Activated CD4-positive, alpha-beta memory T cell treated with anti-CD3 and anti-CD28 coated beads for 36 hours (primary cell): ENCODE data around the gene ITGA3. TPM values are rescaled to one million over a fixed set of nuclear protein-coding genes. Genes with fewer than 3 reads are reported as not detected.

ENCODE experiments used
- CTCF ChIA-PET: fragments of 350-600 bp; sonication (Branson Sonifier 250); formaldehyde crosslinking; loops from one replicate; lab custom pipeline; 2021; ENCODE audit warnings: antibody characterized with exemption, inconsistent platforms; lab: Charles Lee
- POLR2A ChIA-PET: fragments of 350-600 bp; sonication (Branson Sonifier 250); formaldehyde crosslinking; loops from one replicate; lab custom pipeline; 2021; ENCODE audit warnings: antibody characterized with exemption; lab: Charles Lee
- DNase-seq: peaks from one replicate; pipeline ENCODE4 v3.0.0-alpha.2; 2020
- H3K27ac Mint-ChIP-seq: one replicate; pipeline ENCODE4 v1.8.0; 2021; ENCODE audit warnings: mixed read lengths
- H3K27me3 Mint-ChIP-seq: one replicate; pipeline ENCODE4 v1.8.0; 2021; ENCODE audit warnings: mixed read lengths
- H3K36me3 Mint-ChIP-seq: one replicate; pipeline ENCODE4 v1.8.0; 2021; ENCODE audit warnings: mixed read lengths
- H3K4me1 Mint-ChIP-seq: one replicate; pipeline ENCODE4 v1.8.0; 2021; ENCODE audit warnings: low read depth, mixed read lengths
- H3K4me3 Mint-ChIP-seq: one replicate; pipeline ENCODE4 v1.8.0; 2021; ENCODE audit warnings: mild to moderate bottlenecking, mixed read lengths
- H3K9me3 Mint-ChIP-seq: one replicate; pipeline ENCODE4 v1.8.0; 2021; ENCODE audit warnings: mixed read lengths
- intact Hi-C: fragments of 100-400 bp; cut with micrococcal nuclease; formaldehyde crosslinking; loops from one replicate; pipeline ENCODE4 v1.15.1; 2023
- total RNA-seq, 2 experiments: library from RNA; stranded (reverse); gene quantifications; one replicate each; pipeline ENCODE4 v1.2.3, GENCODE V29; 2021

ITGA3 gene
- total RNA-seq, 2 experiments from 2014 or later: 15.8 to 17.6 TPM

DNA sequence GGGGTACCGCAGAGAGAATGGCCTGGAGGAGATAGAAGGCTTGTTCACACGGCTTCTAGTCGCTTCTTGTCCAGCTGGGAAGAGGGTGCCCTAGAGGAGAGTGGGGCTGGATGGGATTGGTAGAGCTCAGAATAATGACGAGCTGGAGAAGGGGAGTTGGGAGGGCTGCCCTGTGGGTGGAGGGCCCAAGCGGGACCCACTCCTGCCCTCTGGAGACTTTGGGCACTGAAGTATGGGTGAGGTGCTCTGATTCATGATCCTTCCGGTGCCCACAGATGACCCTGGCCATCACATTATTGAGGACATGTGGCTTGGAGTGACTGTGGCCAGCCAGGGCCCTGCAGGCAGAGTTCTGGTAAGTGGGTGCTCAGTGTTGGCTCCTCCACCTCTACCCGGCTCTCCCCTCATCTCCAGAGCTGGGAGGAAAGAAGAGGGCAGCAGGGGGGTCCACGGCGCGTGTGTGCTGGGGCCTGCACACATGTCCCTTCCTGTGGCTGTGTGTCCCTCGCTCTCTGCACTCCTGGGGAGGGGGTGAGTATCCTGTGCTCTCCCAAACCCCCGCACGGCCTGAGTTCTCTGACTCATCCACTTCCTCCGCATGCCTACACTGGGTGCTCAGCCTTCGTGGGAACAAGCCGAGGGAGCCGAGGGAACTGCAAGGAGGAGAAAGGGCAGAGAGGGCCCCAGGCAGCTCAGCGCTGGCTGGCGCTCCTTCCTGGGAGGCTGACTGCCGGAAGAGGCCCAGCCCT lies 8.5 kb downstream of the ITGA3 start:
- ChIA-PET CTCF (interaction anchor here (1.0 to 1.3 kb wide), 2 partner anchors 8 to 23 kb away, joined by 3 to 4 read pairs; partner anchors contain the start of gene ITGA3), POLR2A (no interaction called here)
- H3K27ac Mint-ChIP-seq: no peak overlapping the region
- no peaks in the 10 kb centered on the region for H3K4me1 Mint-ChIP-seq
- H3K9me3 Mint-ChIP-seq: no peaks in the 10 kb centered on the region
- H3K4me3 Mint-ChIP-seq: no peak overlapping the region
- DNase-seq: no peak
- H3K27me3 Mint-ChIP-seq: no peaks in the 10 kb centered on the region
- intact Hi-C loops: no loop called here
- H3K36me3 Mint-ChIP-seq: peaks cover 3% of the 10 kb centered on the region

DNA sequence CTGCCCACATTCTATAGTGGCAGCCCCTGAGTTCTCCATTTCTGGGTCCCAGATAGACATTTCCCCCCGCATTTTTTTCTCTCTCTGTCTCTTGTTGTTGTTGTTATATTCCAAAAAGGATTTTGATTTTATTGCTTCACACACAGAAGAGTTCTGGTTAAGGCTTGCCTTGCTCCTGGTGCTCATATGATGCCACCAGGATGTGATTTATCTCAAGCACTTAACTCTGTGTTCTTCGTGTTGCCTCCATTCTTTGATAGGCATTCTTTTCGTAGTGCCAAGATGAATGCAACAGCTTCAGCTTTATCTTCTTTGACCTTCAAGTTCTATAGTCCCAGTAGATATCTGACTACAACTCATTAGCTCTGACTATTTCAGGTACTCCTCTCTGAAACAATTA lies 9.1 kb downstream of the ITGA3 start:
- H3K4me1 Mint-ChIP-seq: no peaks in the 10 kb centered on the region
- H3K27me3 Mint-ChIP-seq: no peaks in the 10 kb centered on the region
- peaks cover 5% of the 10 kb centered on the region for H3K36me3 Mint-ChIP-seq
- H3K4me3 Mint-ChIP-seq: no peak overlapping the region
- ChIA-PET POLR2A (no interaction called here), CTCF (interaction anchor here (1.0 kb wide), 1 partner anchor 9 kb away, joined by 3 read pairs; the partner anchor contains the start of gene ITGA3)
- intact Hi-C loops: no loop called here
- H3K27ac Mint-ChIP-seq: no peak overlapping the region
- no peak for DNase-seq
- H3K9me3 Mint-ChIP-seq: no peaks in the 10 kb centered on the region

DNA sequence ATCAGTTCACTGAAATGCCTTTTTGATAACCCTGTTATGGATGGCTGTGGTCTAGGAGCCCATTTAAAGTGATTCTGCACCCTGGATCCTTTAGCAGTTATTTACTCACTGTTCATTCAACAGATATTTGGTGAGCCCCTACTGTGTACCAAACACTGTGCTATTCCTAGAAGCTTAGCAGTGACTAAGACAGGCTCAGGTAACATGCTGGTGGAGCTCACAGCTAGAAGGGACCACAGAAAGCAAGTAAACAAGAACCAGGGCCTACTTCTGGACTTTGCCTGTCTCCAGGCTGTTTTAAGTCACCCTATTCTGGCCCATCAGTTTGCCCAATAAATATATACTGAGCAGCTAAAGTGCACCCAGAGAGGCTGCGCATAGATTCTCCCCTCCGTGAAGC lies 11.1 kb downstream of the ITGA3 start:
- Mint-ChIP-seq H3K27ac (no peak overlapping the region), H3K4me1 (no peaks in the 10 kb centered on the region), H3K4me3 (no peak overlapping the region), H3K36me3 (peaks cover 14% of the 10 kb centered on the region), H3K27me3 (no peaks in the 10 kb centered on the region), H3K9me3 (peaks cover 8% of the 10 kb centered on the region)
- ChIA-PET CTCF (interaction anchor here (1.2 to 2.0 kb wide), 3 partner anchors 11 to 27 kb away, joined by 5 to 8 read pairs (median 8); partner anchors contain the start of gene ITGA3), POLR2A (interaction anchor here (1.2 kb wide), 1 partner anchor 10 kb away, joined by 5 read pairs; no protein-coding TSS in a partner anchor)
- intact Hi-C loops: no loop called here
- DNase-seq: no peak

DNA sequence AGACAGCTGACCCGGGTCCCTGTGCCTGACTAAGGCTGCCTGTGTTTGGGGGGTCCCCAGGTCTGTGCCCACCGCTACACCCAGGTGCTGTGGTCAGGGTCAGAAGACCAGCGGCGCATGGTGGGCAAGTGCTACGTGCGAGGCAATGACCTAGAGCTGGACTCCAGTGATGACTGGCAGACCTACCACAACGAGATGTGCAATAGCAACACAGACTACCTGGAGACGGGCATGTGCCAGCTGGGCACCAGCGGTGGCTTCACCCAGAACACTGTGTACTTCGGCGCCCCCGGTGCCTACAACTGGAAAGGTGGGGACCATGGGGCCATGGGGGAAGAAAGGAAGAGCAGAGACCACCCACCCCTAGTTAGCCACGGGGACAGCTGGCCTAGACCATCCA lies 12.1 kb downstream of the ITGA3 start:
- H3K4me1 Mint-ChIP-seq: no peaks in the 10 kb centered on the region
- peaks cover 8% of the 10 kb centered on the region for H3K9me3 Mint-ChIP-seq
- no peak overlapping the region for H3K4me3 Mint-ChIP-seq
- H3K36me3 Mint-ChIP-seq: peaks cover 14% of the 10 kb centered on the region
- H3K27ac Mint-ChIP-seq: no peak overlapping the region
- DNase-seq: no peak
- H3K27me3 Mint-ChIP-seq: no peaks in the 10 kb centered on the region
- intact Hi-C loops: no loop called here
- ChIA-PET POLR2A (no interaction called here), CTCF (interaction anchor here (1.0 to 2.0 kb wide), 5 partner anchors 11 to 58 kb away, joined by 3 to 8 read pairs (median 5); partner anchors contain the start of gene ITGA3)

DNA sequence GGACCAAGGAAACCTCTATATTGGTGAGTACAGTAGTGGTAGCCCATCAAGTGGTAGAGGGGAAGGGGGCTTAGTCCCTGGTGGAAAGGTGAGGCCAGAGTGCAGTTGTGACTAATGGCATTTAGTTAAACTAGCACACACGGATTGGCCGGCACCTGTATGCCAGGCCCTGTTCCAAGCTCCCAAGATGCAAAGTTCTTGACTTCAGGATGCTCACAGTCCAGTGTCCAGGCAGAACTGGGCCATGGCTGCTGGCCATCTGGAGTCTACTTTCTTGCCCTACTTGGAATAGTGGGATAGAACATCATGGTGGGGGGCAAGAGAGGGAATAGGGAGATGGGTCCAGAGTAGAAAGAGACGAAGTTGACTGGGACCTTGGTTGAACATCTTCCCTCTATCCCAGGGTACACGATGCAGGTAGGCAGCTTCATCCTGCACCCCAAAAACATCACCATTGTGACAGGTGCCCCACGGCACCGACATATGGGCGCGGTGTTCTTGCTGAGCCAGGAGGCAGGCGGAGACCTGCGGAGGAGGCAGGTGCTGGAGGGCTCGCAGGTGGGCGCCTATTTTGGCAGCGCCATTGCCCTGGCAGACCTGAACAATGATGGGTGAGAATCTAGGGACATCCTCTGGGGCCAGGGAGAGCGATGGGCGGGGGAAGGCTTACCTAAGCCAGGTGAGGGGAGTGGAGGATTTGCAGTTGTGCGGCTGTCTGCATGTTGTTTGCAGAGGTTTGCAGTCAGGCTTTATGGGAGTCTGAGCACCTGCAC lies 15.2 kb downstream of the ITGA3 start:
- no peak for DNase-seq
- CTCF ChIA-PET: no interaction called here
- intact Hi-C loops: no loop called here
- Mint-ChIP-seq H3K36me3 (peaks cover 16% of the 10 kb centered on the region), H3K4me3 (no peak overlapping the region), H3K27me3 (no peaks in the 10 kb centered on the region), H3K9me3 (peaks cover 8% of the 10 kb centered on the region), H3K4me1 (no peaks in the 10 kb centered on the region), H3K27ac (no peak overlapping the region)
- POLR2A ChIA-PET: no interaction called here

DNA sequence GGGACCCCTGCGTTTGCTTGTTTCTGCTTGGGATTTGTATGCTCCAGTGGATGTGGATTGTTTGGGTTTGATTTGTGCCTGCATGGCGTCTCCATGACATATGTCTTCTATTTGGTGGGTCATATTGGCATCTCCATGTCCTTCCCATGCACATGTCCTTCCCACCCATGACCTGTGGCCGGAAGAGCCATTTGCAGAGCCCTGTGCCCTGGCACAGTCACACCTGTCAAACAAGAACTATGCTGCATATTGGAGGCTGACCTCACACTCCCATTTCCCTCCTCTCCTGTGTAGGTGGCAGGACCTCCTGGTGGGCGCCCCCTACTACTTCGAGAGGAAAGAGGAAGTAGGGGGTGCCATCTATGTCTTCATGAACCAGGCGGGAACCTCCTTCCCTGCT lies 15.8 kb downstream of the ITGA3 start:
- Mint-ChIP-seq H3K4me3 (no peak overlapping the region), H3K27ac (no peak overlapping the region), H3K27me3 (no peaks in the 10 kb centered on the region), H3K4me1 (no peaks in the 10 kb centered on the region), H3K9me3 (peaks cover 8% of the 10 kb centered on the region), H3K36me3 (peaks cover 16% of the 10 kb centered on the region)
- no peak for DNase-seq
- CTCF ChIA-PET: interaction anchor here (2.5 kb wide), 1 partner anchor 16 kb away, joined by 7 read pairs; no protein-coding TSS in a partner anchor
- intact Hi-C loops: no loop called here
- POLR2A ChIA-PET: no interaction called here

DNA sequence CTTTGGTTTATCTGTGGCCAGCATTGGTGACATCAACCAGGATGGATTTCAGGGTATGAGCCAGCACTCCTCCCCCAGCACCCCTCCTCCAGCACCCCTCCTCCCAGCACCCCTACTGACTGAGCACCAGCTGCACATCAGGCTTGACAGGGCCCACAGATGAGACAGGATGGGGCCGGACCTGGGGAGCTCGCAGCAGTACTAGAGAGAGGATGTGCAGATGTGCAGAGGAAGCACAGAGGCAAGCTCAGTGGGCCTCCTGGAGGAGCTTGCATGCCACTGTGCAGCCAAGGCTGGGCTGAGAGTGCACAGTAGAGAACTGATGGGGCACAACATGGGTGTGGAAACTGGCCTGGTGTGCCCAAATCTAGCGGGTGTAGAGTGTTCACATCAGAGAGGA lies 16.2 kb downstream of the ITGA3 start:
- Mint-ChIP-seq H3K36me3 (peaks cover 16% of the 10 kb centered on the region), H3K27me3 (no peaks in the 10 kb centered on the region), H3K4me3 (no peak overlapping the region), H3K9me3 (peaks cover 8% of the 10 kb centered on the region), H3K4me1 (no peaks in the 10 kb centered on the region), H3K27ac (no peak overlapping the region)
- ChIA-PET POLR2A (no interaction called here), CTCF (interaction anchor here (1.4 to 2.5 kb wide), 2 partner anchors 15 to 22 kb away, joined by 7 read pairs; no protein-coding TSS in a partner anchor)
- intact Hi-C loops: no loop called here
- no peak for DNase-seq

DNA sequence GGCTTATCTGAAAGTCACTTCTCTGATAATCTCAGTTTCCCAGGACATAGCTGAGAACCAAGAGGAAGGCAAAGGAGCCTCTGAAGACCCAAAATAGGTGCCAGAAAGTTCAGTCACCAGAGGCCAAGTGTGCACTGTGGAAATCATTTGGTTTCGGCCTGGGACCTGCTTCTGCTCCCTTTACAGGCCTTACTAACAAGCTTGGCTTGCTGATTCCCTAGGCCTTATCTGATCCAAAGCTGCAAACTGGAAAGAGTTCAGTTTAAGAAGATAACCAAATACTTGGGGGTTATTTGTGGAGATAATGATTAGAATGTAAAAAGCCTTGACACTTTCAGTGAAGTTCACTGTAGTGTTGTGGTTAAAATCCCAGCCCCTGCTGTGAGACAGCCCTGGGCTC lies 17.0 kb downstream of the ITGA3 start:
- H3K4me1 Mint-ChIP-seq: no peaks in the 10 kb centered on the region
- ChIA-PET POLR2A (interaction anchor here (1.2 kb wide), 1 partner anchor 13 kb away, joined by 3 read pairs; no protein-coding TSS in a partner anchor), CTCF (interaction anchor here (1.4 to 2.5 kb wide), 3 partner anchors 15 to 21 kb away, joined by 5 to 7 read pairs (median 7); partner anchors contain the start of gene ITGA3)
- H3K4me3 Mint-ChIP-seq: no peak overlapping the region
- H3K36me3 Mint-ChIP-seq: peaks cover 23% of the 10 kb centered on the region
- H3K27me3 Mint-ChIP-seq: no peaks in the 10 kb centered on the region
- H3K27ac Mint-ChIP-seq: no peak overlapping the region
- peaks cover 8% of the 10 kb centered on the region for H3K9me3 Mint-ChIP-seq
- DNase-seq: no peak
- intact Hi-C loops: no loop called here

DNA sequence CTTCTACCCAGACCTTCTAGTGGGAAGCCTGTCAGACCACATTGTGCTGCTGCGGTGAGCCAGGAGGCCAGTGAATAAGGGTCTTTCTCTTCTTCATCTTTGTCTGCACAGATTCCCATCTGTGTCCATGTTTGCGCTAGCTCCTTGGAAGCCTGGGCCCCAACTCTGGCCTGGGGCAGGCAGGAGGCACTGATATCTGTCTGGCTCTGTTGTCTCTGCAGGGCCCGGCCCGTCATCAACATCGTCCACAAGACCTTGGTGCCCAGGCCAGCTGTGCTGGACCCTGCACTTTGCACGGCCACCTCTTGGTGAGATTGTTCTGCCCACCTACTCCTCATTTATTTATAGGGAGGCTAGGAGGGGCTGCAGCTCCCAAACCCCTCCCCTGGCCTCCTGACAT lies 18.3 kb downstream of the ITGA3 start:
- intact Hi-C loops: no loop called here
- ChIA-PET POLR2A (interaction anchor here (1.2 kb wide), 1 partner anchor 11 kb away, joined by 3 read pairs; no protein-coding TSS in a partner anchor), CTCF (interaction anchor here (0.6 to 2.5 kb wide), 5 partner anchors 13 to 507 kb away, joined by 3 to 7 read pairs (median 4); partner anchors contain the start of genes ITGA3 and PDK2)
- no peak overlapping the region for H3K4me3 Mint-ChIP-seq
- H3K27me3 Mint-ChIP-seq: no peaks in the 10 kb centered on the region
- H3K9me3 Mint-ChIP-seq: peaks cover 8% of the 10 kb centered on the region
- H3K36me3 Mint-ChIP-seq: peaks cover 20% of the 10 kb centered on the region
- H3K4me1 Mint-ChIP-seq: no peaks in the 10 kb centered on the region
- DNase-seq: no peak
- H3K27ac Mint-ChIP-seq: no peak overlapping the region

DNA sequence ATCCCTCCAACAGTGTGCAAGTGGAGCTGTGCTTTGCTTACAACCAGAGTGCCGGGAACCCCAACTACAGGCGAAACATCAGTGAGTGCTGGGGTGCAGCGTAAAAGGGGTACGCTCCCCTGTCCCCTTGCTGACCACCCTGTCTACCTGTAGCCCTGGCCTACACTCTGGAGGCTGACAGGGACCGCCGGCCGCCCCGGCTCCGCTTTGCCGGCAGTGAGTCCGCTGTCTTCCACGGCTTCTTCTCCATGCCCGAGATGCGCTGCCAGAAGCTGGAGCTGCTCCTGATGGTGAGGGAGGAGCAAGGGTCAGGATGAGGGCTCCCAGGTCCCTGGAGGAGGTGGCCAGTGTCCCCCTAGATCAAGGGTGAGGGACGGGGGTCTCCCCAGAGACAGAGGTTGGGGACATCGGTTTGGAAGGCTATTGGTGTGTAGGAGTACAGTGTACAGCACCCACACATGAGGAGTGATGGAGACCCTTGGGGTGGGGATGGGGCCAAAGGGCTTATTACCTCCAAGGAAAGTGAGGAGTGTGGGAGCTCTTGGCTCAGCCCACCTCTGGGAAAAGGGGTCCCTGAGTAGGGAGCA lies 19.6 kb downstream of the ITGA3 start:
- Mint-ChIP-seq H3K27me3 (no peaks in the 10 kb centered on the region), H3K36me3 (peaks cover 20% of the 10 kb centered on the region), H3K27ac (no peak overlapping the region), H3K9me3 (peaks cover 8% of the 10 kb centered on the region), H3K4me1 (no peaks in the 10 kb centered on the region), H3K4me3 (no peak overlapping the region)
- ChIA-PET POLR2A (no interaction called here), CTCF (interaction anchor here (0.7 to 1.0 kb wide), 2 partner anchors 11 to 12 kb away, joined by 3 to 4 read pairs; no protein-coding TSS in a partner anchor)
- DNase-seq: no peak
- intact Hi-C loops: no loop called here

DNA sequence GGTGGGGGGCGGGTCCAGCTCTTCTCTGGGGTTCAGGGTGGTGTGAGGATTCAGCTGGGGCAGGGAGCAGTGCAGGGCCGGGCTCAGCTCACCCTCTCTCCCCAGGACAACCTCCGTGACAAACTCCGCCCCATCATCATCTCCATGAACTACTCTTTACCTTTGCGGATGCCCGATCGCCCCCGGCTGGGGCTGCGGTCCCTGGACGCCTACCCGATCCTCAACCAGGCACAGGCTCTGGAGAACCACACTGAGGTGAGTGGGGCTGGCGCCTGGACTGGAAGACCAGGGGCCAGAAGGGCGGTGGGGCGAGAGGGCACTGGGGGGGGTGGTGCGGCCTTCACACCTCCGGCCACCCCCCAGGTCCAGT lies 20.3 kb downstream of the ITGA3 start:
- H3K36me3 Mint-ChIP-seq: peaks cover 18% of the 10 kb centered on the region
- no peaks in the 10 kb centered on the region for H3K27me3 Mint-ChIP-seq
- peaks cover 6% of the 10 kb centered on the region for H3K9me3 Mint-ChIP-seq
- ChIA-PET POLR2A (no interaction called here), CTCF (interaction anchor here (0.7 to 1.0 kb wide), 2 partner anchors 11 kb away, joined by 3 to 4 read pairs; no protein-coding TSS in a partner anchor)
- no peak overlapping the region for H3K27ac Mint-ChIP-seq
- intact Hi-C loops: no loop called here
- no peak for DNase-seq
- no peak overlapping the region for H3K4me3 Mint-ChIP-seq
- no peaks in the 10 kb centered on the region for H3K4me1 Mint-ChIP-seq
